OCI-LY3 (cell line): ENCODE data around the gene CCDC85A.

Experiments
- EZH2phosphoT487 ChIP-seq: fragments of 200-600 bp; shearing (Covaris generic); IDR thresholded peaks from 2 replicates; pipeline ENCODE4 v1.6.1; 2018; ENCODE audit warnings: antibody characterized with exemption, mixed run types, low read depth
- TF ChIP-seq, protein P1 (sequence below): fragments of 200-600, 300-600 bp; sonication (generic); IDR thresholded peaks from 2 replicates; pipeline ENCODE4 v1.5.1; 2014; ENCODE audit warnings: antibody characterized with exemption, low read length, low read depth

DNA sequence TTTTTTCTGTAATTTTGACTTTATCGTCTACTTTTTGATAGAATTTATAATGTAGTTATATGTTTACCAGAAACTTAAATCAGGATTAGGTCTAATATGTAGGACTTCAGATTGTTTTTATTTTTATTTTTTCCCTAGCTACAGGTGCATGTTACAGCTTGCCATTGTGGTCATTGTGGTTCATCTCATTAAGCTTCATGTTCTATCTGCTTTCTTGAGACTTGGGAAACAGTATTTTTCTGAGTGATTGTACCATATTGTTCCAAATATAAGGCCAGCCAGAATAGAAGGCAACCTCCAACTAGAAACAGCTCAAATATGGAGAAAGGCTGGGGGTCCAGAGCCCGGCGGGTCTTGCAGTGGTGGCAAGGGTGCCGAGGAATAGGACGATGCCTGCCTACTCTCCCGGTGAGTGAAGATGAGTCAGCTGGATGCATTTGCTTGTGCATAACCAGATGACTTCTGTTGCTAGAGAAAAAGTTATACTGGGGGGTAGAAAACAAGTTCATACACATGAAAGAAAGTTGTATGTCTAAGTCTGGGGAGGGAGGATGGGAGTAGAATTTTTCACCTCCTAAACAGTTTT, 188.4 kb downstream of the CCDC85A start:
- TF ChIP-seq, protein P1, sequence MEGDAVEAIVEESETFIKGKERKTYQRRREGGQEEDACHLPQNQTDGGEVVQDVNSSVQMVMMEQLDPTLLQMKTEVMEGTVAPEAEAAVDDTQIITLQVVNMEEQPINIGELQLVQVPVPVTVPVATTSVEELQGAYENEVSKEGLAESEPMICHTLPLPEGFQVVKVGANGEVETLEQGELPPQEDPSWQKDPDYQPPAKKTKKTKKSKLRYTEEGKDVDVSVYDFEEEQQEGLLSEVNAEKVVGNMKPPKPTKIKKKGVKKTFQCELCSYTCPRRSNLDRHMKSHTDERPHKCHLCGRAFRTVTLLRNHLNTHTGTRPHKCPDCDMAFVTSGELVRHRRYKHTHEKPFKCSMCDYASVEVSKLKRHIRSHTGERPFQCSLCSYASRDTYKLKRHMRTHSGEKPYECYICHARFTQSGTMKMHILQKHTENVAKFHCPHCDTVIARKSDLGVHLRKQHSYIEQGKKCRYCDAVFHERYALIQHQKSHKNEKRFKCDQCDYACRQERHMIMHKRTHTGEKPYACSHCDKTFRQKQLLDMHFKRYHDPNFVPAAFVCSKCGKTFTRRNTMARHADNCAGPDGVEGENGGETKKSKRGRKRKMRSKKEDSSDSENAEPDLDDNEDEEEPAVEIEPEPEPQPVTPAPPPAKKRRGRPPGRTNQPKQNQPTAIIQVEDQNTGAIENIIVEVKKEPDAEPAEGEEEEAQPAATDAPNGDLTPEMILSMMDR: no peak
- TF ChIP-seq EZH2phosphoT487: no peak
